HUES48 (cell line): ENCODE measurements around the gene WNT9A.

ENCODE experiments used
- H3K27ac ChIP-seq: one replicate; pipeline ENCODE4 v1.7.0; 2013; ENCODE audit warnings: low read depth, low read length, inconsistent platforms
- H3K27me3 ChIP-seq: 2 replicates; pipeline ENCODE4 v1.6.1; 2013; ENCODE audit warnings: mild to moderate bottlenecking, low read length; ENCODE audit not compliant: control insufficient read depth, insufficient read depth
- H3K36me3 ChIP-seq: 2 replicates; pipeline ENCODE4 v1.6.1; 2013; ENCODE audit warnings: low read length; ENCODE audit not compliant: control insufficient read depth, insufficient read depth
- H3K4me1 ChIP-seq: 2 replicates; pipeline ENCODE4 v1.6.1; 2013; ENCODE audit warnings: mild to moderate bottlenecking, low read length; ENCODE audit not compliant: control insufficient read depth, insufficient read depth
- H3K4me3 ChIP-seq: 2 replicates; pipeline ENCODE4 v1.5.1; 2013; ENCODE audit warnings: mild to moderate bottlenecking, low read depth, low read length
- H3K9ac ChIP-seq: 2 replicates; pipeline ENCODE4 v1.6.1; 2013; ENCODE audit warnings: mild to moderate bottlenecking, low read depth, low read length, moderate library complexity
- H3K9me3 ChIP-seq: 2 replicates; pipeline ENCODE4 v1.6.1; 2013; ENCODE audit warnings: low read length; ENCODE audit not compliant: control insufficient read depth, insufficient read depth

Gene WNT9A

DNA sequence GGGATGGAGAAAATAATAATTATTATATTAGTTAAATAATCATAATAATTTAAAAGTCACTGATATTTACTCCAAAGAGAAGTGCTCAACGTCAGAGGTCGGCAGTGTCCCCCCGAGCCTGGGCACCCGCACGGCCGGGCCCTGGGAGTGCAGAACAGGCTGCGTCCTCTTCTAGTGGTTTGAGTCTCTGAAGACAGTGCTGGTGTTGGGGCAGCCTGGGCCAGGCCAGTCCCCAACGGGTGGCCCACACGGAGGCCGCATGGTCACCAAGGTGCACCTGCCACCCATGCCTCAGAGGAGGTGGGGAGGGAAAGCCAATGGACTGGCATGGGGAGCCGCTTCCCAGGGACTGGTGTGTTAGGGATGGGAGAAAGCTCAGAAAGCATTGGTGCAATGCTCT is 27.3 kb downstream of the WNT9A start:
- Histone ChIP-seq H3K4me3 (no peak overlapping the region), H3K9ac (no peak overlapping the region), H3K9me3 (no peaks in the 10 kb centered on the region), H3K27ac (no peak overlapping the region), H3K4me1 (peaks cover 3% of the 10 kb centered on the region; the same call in 1 of the 2 replicates), H3K27me3 (no peaks in the 10 kb centered on the region), H3K36me3 (no peaks in the 10 kb centered on the region)

DNA sequence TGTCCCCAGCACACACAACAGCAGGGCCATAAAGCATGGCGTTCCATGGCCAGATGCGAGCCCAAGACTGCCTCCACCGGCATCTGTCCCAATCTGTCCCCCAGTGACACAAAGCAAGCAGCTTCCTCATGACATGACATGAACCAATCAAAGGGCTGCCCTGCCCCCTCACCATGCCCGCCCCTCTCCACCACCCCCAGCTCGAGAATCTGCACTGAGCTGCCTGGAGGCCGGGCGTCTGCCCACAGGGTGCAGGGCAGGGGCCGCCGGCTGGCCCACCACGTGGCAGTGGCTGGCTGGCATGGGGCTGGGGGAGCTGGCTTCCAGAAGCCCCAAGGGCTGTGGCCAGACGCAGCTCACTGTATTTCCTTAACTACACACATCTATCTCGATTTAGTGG is 27.8 kb downstream of the WNT9A start:
- Histone ChIP-seq H3K27ac (no peak overlapping the region), H3K27me3 (no peaks in the 10 kb centered on the region), H3K4me1 (peaks cover 3% of the 10 kb centered on the region; the same call in 1 of the 2 replicates), H3K4me3 (no peak overlapping the region), H3K9me3 (no peaks in the 10 kb centered on the region), H3K9ac (no peak overlapping the region), H3K36me3 (no peaks in the 10 kb centered on the region)

DNA sequence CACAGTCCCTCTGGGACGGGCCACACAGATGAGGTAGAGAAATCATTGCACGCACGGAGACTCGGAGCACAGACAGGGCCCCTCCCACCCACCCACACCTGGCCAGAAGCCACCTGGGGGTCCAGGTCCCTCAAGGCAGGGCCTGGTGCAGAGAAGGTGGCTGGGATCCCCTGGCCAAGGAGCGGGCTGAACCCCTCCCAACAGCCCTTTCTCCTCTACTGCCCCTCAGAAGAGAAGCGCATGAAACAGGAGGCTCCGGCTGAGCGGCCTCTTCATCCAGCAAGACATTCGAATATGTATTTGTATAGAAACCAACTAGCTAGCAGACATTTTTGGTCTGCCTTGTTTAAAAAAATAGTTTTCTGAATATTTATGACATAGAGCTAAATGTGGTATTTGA is 29.0 kb downstream of the WNT9A start:
- no peaks in the 10 kb centered on the region for H3K27me3 ChIP-seq
- no peak overlapping the region for H3K4me3 ChIP-seq
- no peaks in the 10 kb centered on the region for H3K9me3 ChIP-seq
- H3K4me1 ChIP-seq, result peaks cover 3% of the 10 kb centered on the region; the same call in 1 of the 2 replicates
- H3K36me3 ChIP-seq, result no peaks in the 10 kb centered on the region
- H3K9ac ChIP-seq, result no peak overlapping the region
- H3K27ac ChIP-seq, result no peak overlapping the region

DNA sequence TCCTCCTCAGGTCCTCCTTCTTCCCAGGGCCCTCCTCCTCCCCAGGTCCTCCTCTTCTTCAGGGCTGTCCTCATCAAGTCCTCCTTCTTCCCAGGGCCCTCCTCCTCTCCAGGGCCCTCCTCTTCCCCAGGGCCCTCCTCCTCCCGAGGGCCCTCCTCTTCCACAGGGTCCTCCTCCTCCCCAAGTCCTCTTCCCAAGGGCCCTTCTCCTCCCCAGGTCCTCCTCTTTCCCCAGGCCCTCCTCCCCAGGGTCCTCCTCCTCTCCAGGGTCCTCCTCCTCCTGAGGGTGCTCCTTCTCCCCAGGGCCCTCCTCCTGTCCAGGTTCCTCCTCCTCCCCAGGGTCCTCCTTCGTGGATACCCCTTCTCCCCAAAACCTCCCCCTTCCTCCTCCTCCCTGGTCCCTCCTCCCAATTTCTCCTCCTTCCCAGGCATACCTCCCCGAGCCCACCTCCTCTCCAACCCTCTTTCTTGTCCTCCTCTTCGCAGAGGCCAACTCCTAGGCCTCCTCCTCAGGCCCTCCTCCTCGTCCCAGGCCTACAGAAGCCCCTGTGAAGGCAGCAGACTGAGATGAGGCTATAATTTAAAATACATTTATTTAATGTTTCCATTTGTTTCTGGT is 29.5 kb downstream of the WNT9A start:
- no peaks in the 10 kb centered on the region for H3K9me3 ChIP-seq
- no peak overlapping the region for H3K4me3 ChIP-seq
- no peak overlapping the region for H3K9ac ChIP-seq
- no peak overlapping the region for H3K27ac ChIP-seq
- peaks cover 5% of the 10 kb centered on the region for H3K4me1 ChIP-seq
- H3K27me3 ChIP-seq, result no peaks in the 10 kb centered on the region
- no peaks in the 10 kb centered on the region for H3K36me3 ChIP-seq

DNA sequence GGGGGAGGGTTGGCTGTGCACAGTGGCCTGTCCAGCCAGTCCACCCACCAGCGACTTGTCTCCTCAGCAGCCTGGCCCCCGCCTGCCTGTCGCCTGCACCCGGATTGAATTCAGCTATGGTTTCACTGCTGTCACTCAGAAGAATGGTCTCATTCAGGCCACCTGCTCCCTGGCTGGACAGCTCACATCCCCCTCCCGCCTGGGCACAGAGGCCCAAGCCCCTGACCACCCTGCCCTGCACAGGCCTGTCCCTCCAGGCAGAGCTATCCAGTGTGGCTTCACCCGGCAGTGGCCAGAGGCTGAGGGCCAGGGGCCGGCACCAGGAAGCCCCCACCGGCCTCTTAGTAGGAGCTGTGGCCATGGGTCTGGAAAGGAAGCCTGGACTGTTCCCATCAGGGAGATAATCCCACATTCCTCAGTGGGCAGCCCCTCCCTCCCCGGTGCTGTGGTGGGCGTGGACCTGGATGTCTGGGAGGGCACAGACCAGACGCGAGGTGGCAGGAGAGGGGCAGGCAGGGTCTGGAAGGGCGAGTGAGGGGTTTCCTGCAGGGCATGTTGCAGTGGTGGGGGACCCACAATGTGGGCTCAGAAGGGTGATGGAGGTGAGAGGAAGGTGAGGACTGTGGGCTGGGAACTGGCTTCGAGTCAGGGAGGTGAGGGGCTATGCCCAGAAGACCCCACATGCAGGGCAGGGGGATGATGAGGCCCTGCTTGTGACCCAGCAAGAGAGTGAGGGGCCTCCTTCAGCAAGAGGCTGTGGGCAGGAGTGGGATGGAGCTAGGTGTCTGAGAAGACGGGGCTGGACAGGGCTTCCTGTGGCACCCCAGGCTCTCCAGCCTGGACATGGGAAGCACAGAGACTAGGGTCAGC is 30.4 kb downstream of the WNT9A start:
- H3K4me3 ChIP-seq, result no peak overlapping the region
- peaks cover 13% of the 10 kb centered on the region for H3K4me1 ChIP-seq
- H3K27ac ChIP-seq, result no peak overlapping the region
- no peaks in the 10 kb centered on the region for H3K27me3 ChIP-seq
- H3K36me3 ChIP-seq, result no peaks in the 10 kb centered on the region
- H3K9ac ChIP-seq, result no peak overlapping the region
- no peaks in the 10 kb centered on the region for H3K9me3 ChIP-seq

DNA sequence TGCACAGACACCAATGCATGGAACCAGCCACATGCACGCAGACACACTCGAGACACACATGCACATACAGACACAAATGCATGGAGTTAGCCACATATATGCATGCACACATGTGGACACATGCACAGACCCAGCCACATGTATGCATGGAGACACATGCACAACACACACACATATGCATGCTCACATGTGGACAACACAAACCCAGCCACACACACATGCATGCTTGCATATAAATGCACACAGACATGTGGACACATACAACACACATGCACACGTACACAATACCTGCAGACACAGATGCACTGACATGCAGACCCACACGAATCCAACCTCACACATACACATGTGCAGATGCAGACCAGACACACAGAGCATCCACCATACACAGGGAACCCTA is 31.1 kb downstream of the WNT9A start:
- H3K9me3 ChIP-seq, result no peaks in the 10 kb centered on the region
- peaks cover 13% of the 10 kb centered on the region for H3K4me1 ChIP-seq
- no peaks in the 10 kb centered on the region for H3K27me3 ChIP-seq
- H3K9ac ChIP-seq, result no peak overlapping the region
- H3K4me3 ChIP-seq, result no peak overlapping the region
- H3K27ac ChIP-seq, result no peak overlapping the region
- no peaks in the 10 kb centered on the region for H3K36me3 ChIP-seq

DNA sequence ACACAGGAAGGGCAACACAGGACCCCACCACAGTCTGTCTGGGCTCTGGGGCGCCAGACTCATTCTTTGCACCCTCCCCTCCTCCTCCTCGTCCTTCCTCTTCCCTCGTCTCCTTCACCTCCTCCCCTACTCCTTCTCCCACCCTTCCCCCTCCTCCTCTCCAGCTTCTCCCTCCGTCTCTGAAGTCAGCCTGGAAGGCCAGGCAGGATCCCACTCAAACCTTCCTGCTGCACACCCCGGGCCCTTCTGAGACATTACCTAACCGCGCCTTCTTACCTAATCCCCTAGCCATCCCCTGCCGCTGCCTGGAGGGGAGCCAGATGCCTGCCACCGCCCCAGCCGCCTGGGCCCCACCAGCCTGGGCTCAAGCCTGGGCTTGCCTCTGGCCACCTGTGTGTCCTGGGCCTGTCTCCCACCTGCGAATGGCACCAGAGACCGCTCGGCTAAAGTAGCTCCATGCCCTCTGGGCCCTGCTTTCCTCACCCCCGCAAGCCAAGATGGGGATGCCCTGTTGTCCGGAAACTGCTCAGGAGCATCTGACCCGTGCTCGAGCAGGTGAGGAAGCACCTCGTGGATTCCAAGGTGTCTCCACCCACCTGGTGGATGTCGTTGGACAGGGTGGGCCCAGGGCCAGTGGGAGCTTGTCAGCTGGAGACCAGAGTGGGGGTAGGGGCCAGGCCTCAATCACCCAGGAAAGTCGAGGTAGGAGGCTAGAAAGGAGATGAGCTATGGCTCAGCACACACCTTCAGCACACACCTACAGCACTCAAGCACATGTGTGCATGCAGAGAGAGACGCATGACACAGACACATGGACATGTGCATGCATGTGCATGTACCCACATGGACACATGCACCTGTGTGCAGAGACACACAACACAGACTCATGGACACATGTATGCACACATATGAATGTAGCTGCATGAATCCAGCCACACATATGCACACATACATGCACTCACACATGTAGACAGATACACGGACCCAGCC is 31.9 kb downstream of the WNT9A start:
- H3K27ac ChIP-seq, result no peak overlapping the region
- H3K4me3 ChIP-seq, result no peak overlapping the region
- H3K27me3 ChIP-seq, result no peaks in the 10 kb centered on the region
- no peaks in the 10 kb centered on the region for H3K9me3 ChIP-seq
- peaks cover 13% of the 10 kb centered on the region for H3K4me1 ChIP-seq
- no peaks in the 10 kb centered on the region for H3K36me3 ChIP-seq
- no peak overlapping the region for H3K9ac ChIP-seq

DNA sequence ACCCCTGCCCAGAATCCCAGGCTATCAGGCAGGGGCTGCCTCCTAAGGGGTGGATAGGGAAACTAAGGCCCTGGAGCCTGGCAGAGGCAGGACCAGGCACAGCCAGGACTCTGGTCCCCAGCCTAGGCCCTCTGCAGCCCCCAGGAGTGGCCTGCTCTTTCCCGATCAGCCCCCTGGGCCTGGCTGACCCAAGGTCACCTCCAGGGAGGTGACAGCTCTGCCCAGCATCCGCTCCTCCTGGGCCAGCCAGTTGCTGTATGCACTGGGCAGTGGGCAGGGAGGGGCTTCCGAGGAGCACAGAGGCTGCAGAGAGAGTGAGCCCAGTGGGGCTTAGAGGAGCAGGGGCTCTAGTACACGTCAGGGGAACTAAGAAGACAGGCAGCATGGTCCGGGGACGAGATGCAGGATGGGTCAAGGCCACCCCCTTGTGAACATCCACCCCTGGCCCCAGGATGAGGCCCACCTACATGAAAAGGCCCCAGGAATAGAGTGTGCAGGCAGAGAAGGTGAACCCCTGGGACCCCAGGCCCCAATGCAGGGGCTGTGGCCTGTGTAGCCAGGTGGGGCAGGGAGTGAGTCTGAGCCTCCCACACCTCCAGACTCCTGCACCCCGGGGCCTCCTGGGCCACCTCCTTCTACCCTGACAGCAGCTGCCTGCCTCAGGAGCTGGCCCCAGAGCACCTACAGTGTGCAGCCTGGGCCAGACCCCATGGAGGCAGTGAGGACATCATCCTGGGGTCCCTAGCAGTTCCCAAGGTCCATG is 32.8 kb downstream of the WNT9A start:
- no peaks in the 10 kb centered on the region for H3K27me3 ChIP-seq
- H3K36me3 ChIP-seq, result no peaks in the 10 kb centered on the region
- no peak overlapping the region for H3K27ac ChIP-seq
- H3K4me3 ChIP-seq, result no peak overlapping the region
- no peaks in the 10 kb centered on the region for H3K9me3 ChIP-seq
- H3K4me1 ChIP-seq, result peaks cover 13% of the 10 kb centered on the region
- H3K9ac ChIP-seq, result no peak overlapping the region

DNA sequence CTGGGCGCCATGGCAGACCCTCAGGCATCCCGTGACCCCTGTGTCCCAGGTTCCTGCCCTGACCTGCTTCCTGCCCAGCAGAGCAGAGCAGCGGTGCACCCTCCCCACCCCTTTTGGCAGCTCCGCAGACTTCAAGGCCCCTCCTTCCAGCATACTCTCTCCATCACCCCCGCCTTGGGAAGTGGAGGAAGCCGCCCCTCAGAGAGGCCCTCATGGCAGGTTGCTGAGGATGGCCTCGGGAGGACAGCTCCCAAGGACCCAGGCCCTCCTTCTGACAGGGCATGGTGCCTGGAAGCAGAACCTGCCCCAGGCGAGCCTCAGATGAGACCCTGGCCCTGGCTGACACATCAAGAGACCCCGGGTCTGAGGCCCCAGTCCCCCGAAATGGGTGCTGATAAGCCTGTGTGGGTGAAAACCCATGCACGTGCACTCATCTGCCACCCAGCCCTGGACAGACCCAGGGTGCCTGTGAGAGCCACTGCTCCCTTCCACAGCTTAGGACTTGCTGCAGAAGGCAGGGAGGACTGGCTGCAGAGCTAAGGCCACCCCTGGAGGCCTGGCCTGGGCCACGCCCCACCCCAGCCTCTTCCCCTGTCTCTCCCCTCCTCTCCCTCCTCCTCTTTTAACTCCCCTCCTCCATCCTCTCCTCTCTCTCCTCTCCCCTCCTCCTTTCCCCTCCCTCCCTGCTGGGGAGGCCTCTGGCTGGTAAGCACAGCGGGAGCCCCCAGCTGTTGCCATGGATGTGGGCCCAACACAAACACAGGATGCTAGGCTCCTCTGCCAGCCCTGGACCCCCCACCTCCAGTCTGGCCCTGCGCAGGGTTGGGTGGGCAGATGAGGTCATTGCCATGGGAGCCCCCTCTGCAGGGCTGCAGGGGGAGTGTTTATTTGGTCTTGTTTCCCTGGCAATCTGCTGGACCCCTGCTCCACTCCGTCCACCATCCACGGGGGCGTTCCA is 33.7 kb downstream of the WNT9A start:
- Histone ChIP-seq H3K4me3 (no peak overlapping the region), H3K9ac (no peak overlapping the region), H3K27ac (no peak overlapping the region), H3K36me3 (no peaks in the 10 kb centered on the region), H3K27me3 (no peaks in the 10 kb centered on the region), H3K4me1 (peaks cover 13% of the 10 kb centered on the region), H3K9me3 (no peaks in the 10 kb centered on the region)
